CD4-positive, alpha-beta T cell treated with Interleukin-15 for 1 hour (primary cell): Measurements from ENCODE around the gene OCLN.
"Not testable (repeated sequence)": the region's sequence is repeated elsewhere in the genome, so short reads cannot be mapped to it uniquely, and the experiment has no call there.

Source experiments
- DNase-seq: peaks from one replicate; pipeline ENCODE4 v3.0.0-alpha.2; 2020

The OCLN gene

GRCh38 chr5:69491838-69492390 is 676 bp upstream of the OCLN start:
- no peak for DNase-seq

GRCh38 chr5:69492923-69493395 is 369 bp downstream of the OCLN start:
- DNase-seq = no peak

GRCh38 chr5:69493396-69494133 is 975 bp downstream of the OCLN start:
- no peak for DNase-seq

- DNase-seq = no peak
These were observed 1.9 kb downstream of the OCLN start for GRCh38 chr5:69494452-69494851.

GRCh38 chr5:69497006-69497520 is 4.5 kb downstream of the OCLN start:
- DNase-seq = no peak

- DNase-seq = no peak
These were observed 5.8 kb downstream of the OCLN start for GRCh38 chr5:69498384-69498783.

GRCh38 chr5:69502367-69502766 is 9.8 kb downstream of the OCLN start:
- DNase-seq = no peak

GRCh38 chr5:69502767-69503488 is 10.3 kb downstream of the OCLN start:
- no peak for DNase-seq

GRCh38 chr5:69504036-69504435 is 11.4 kb downstream of the OCLN start:
- DNase-seq = no peak

- DNase-seq = no peak
These were observed 12.7 kb downstream of the OCLN start for GRCh38 chr5:69505306-69505705.

GRCh38 chr5:69509212-69509611 is 16.6 kb downstream of the OCLN start:
- DNase-seq = no peak

- DNase-seq = no peak
These were observed 18.1 kb downstream of the OCLN start for GRCh38 chr5:69510694-69511093.

- DNase-seq = no peak
These were observed 20.2 kb downstream of the OCLN start for GRCh38 chr5:69512740-69513260.

GRCh38 chr5:69515570-69515969 is 23.0 kb downstream of the OCLN start:
- not testable (repeated sequence) for DNase-seq

- DNase-seq = no peak
These were observed 24.2 kb downstream of the OCLN start for GRCh38 chr5:69516769-69517168.

- DNase-seq = no peak
These were observed 25.2 kb downstream of the OCLN start for GRCh38 chr5:69517763-69518212.

- no peak for DNase-seq
These were observed 26.7 kb downstream of the OCLN start for GRCh38 chr5:69519285-69519684.

GRCh38 chr5:69522035-69522434 is 29.4 kb downstream of the OCLN start:
- DNase-seq = no peak

GRCh38 chr5:69525490-69525889 is 32.9 kb downstream of the OCLN start:
- DNase-seq = no peak

- DNase-seq = no peak
These were observed 34.1 kb downstream of the OCLN start for GRCh38 chr5:69526660-69527059.

GRCh38 chr5:69527128-69527770 is 34.7 kb downstream of the OCLN start:
- DNase-seq = no peak

GRCh38 chr5:69528035-69528434 is 35.4 kb downstream of the OCLN start:
- DNase-seq = no peak

GRCh38 chr5:69528609-69529008 is 36.0 kb downstream of the OCLN start:
- no peak for DNase-seq
